Islet precursor cell (in vitro differentiated cells): ENCODE measurements around the gene NSL1.

Experiments
- DNase-seq: peaks from one replicate; pipeline ENCODE4 v3.0.0-alpha.2; 2018

Gene NSL1

GRCh38 chr1:212701910-212702309 lies 89.7 kb downstream of the NSL1 start:
- DNase-seq, result no peak

GRCh38 chr1:212700892-212701819 lies 90.4 kb downstream of the NSL1 start:
- DNase-seq, result peak; percentile 82

GRCh38 chr1:212700223-212700891 lies 91.2 kb downstream of the NSL1 start:
- peak; percentile 65 for DNase-seq

- DNase-seq, result no peak
Measured at GRCh38 chr1:212699625-212700222, 91.9 kb downstream of the NSL1 start, which contains the start of gene BATF3. Gene BATF3 (minus strand): TSS chr1:212699840. CDS start chr1:212699762, 78 bp downstream.

- DNase-seq, result peak; percentile 73
Measured at GRCh38 chr1:212699104-212699624, 92.4 kb downstream of the NSL1 start.

- no peak for DNase-seq
Measured at GRCh38 chr1:212698467-212699103, 93.0 kb downstream of the NSL1 start.

GRCh38 chr1:212696721-212697331 lies 94.8 kb downstream of the NSL1 start:
- DNase-seq, result no peak

GRCh38 chr1:212692774-212693644 lies 98.6 kb downstream of the NSL1 start:
- no peak for DNase-seq

- DNase-seq, result no peak
Measured at GRCh38 chr1:212691561-212692071, 100.0 kb downstream of the NSL1 start.

GRCh38 chr1:212690816-212691403 lies 100.7 kb downstream of the NSL1 start:
- no peak for DNase-seq

GRCh38 chr1:212689758-212690529 lies 101.6 kb downstream of the NSL1 start:
- no peak for DNase-seq

GRCh38 chr1:212689196-212689725 lies 102.3 kb downstream of the NSL1 start:
- DNase-seq, result no peak

- DNase-seq, result no peak
Measured at GRCh38 chr1:212688341-212689047, 103.1 kb downstream of the NSL1 start.

GRCh38 chr1:212687811-212688210 lies 103.8 kb downstream of the NSL1 start:
- DNase-seq, result no peak

- DNase-seq, result no peak
Measured at GRCh38 chr1:212686591-212686990, 105.0 kb downstream of the NSL1 start.

- no peak for DNase-seq
Measured at GRCh38 chr1:212686069-212686468, 105.5 kb downstream of the NSL1 start.

GRCh38 chr1:212685429-212685828 lies 106.1 kb downstream of the NSL1 start:
- no peak for DNase-seq

- no peak for DNase-seq
Measured at GRCh38 chr1:212684521-212685090, 107.0 kb downstream of the NSL1 start.

GRCh38 chr1:212684076-212684475 lies 107.5 kb downstream of the NSL1 start:
- DNase-seq, result no peak
